Central memory CD8-positive, alpha-beta T cell (primary cell): ENCODE measurements around the gene G6PC1.
"Not testable (repeated sequence)": the region's sequence is repeated elsewhere in the genome, so short reads cannot be mapped to it uniquely, and the experiment has no call there.

Experiments
- ATAC-seq: fragments of 150-1000 bp; cut with Tn5 transposase; replicated peaks from 2 replicates; pipeline ENCODE4 v1.10.0; 2022; ENCODE audit warnings: mild to moderate bottlenecking, moderate FRiP score, moderate number of reproducible peaks; ENCODE audit not compliant: poor library complexity, severe bottlenecking; ENCODE audit errors: extremely low read depth
- DNase-seq, 2 donors: peaks; one replicate each; pipeline ENCODE4 v3.0.0; 2021; ENCODE audit warnings: low spot score in 2 of 2
- H3K27ac Mint-ChIP-seq: one replicate; pipeline ENCODE4 v1.8.0; 2022; ENCODE audit warnings: low read depth, mild to moderate bottlenecking, moderate library complexity, mixed read lengths
- H3K27me3 Mint-ChIP-seq: one replicate; pipeline ENCODE4 v1.8.0; 2022; ENCODE audit warnings: mixed read lengths
- H3K36me3 Mint-ChIP-seq: one replicate; pipeline ENCODE4 v1.8.0; 2022; ENCODE audit warnings: mild to moderate bottlenecking, moderate library complexity, mixed read lengths; ENCODE audit not compliant: insufficient read depth
- H3K4me1 Mint-ChIP-seq: one replicate; pipeline ENCODE4 v1.8.0; 2022; ENCODE audit warnings: mixed read lengths
- H3K4me3 Mint-ChIP-seq: one replicate; pipeline ENCODE4 v1.8.0; 2022; ENCODE audit warnings: mild to moderate bottlenecking, moderate library complexity, mixed read lengths
- H3K9me3 Mint-ChIP-seq: one replicate; pipeline ENCODE4 v1.8.0; 2022; ENCODE audit warnings: mixed read lengths

Gene G6PC1

GRCh38 chr17:42900460-42901331, at the start of gene G6PC1:
Gene G6PC1 (plus strand): TSS chr17:42900799. CDS start chr17:42900877, 78 bp downstream.
- Mint-ChIP-seq H3K4me3 (no peak within 1 kb of the TSS), H3K27ac (no peak within 1 kb of the TSS), H3K27me3 (peaks cover 45% of the 10 kb centered on the region), H3K4me1 (no peaks in the 10 kb centered on the region), H3K9me3 (no peaks in the 10 kb centered on the region), H3K36me3 (peaks cover 1% of the 10 kb centered on the region)
- DNase-seq, result no peak
- ATAC-seq, result no peak

DNA sequence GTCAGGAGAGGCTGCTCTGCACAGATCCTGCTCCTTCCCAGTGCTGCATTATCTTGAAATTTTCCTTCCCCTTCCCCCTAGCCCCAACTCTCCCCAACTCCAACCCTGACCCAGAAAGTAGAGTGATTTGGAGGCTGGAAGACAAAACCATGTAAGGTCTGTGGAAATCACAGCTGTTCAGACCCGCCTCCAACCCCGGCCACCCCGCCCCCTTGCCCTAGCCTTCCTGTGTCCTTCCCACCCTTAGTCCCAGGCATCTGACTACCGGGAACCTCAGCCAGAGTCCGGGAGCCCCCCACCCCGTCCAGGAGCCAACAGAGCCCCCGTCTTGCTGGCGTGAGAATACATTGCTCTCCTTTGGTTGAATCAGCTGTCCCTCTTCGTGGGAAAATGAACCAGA, 49.6 kb upstream of the G6PC1 start, which contains the start of gene AOC3:
AOC3 (plus strand) TSS at position 246 of the 400 bp plus-strand sequence; CDS start at position 391, 145 bp downstream.
- no peak within 1 kb of the TSS for H3K4me3 Mint-ChIP-seq

DNA sequence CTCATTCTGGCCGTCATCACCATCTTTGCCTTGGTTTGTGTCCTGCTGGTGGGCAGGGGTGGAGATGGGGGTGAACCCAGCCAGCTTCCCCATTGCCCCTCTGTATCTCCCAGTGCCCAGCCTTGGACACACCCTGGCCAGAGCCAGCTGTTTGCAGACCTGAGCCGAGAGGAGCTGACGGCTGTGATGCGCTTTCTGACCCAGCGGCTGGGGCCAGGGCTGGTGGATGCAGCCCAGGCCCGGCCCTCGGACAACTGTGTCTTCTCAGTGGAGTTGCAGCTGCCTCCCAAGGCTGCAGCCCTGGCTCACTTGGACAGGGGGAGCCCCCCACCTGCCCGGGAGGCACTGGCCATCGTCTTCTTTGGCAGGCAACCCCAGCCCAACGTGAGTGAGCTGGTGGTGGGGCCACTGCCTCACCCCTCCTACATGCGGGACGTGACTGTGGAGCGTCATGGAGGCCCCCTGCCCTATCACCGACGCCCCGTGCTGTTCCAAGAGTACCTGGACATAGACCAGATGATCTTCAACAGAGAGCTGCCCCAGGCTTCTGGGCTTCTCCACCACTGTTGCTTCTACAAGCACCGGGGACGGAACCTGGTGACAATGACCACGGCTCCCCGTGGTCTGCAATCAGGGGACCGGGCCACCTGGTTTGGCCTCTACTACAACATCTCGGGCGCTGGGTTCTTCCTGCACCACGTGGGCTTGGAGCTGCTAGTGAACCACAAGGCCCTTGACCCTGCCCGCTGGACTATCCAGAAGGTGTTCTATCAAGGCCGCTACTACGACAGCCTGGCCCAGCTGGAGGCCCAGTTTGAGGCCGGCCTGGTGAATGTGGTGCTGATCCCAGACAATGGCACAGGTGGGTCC, 49.0 kb upstream of the G6PC1 start:
- DNase-seq, H3K27ac Mint-ChIP-seq, H3K9me3 Mint-ChIP-seq, ATAC-seq, H3K4me3 Mint-ChIP-seq, H3K36me3 Mint-ChIP-seq, H3K4me1 Mint-ChIP-seq: not testable (repeated sequence)
- peaks cover 30% of the 10 kb centered on the region for H3K27me3 Mint-ChIP-seq

More for the DNA sequence above, 49.6 kb upstream of the G6PC1 start, which contains the start of gene AOC3:
- peaks cover 1% of the 10 kb centered on the region for H3K36me3 Mint-ChIP-seq
- no peaks in the 10 kb centered on the region for H3K9me3 Mint-ChIP-seq
- H3K4me1 Mint-ChIP-seq, result peaks cover 2% of the 10 kb centered on the region
- no peak for DNase-seq
- H3K27ac Mint-ChIP-seq, result no peak within 1 kb of the TSS
- H3K27me3 Mint-ChIP-seq, result peaks cover 25% of the 10 kb centered on the region
- no peak for ATAC-seq

GRCh38 chr17:42852351-42852750, 48.2 kb upstream of the G6PC1 start:
- peaks cover 37% of the 10 kb centered on the region for H3K27me3 Mint-ChIP-seq
- H3K27ac Mint-ChIP-seq, result no peak overlapping the region
- no peaks in the 10 kb centered on the region for H3K36me3 Mint-ChIP-seq
- DNase-seq (no peak), ATAC-seq (no peak)
- no peaks in the 10 kb centered on the region for H3K9me3 Mint-ChIP-seq
- H3K4me1 Mint-ChIP-seq, result no peaks in the 10 kb centered on the region
- no peak overlapping the region for H3K4me3 Mint-ChIP-seq

DNA sequence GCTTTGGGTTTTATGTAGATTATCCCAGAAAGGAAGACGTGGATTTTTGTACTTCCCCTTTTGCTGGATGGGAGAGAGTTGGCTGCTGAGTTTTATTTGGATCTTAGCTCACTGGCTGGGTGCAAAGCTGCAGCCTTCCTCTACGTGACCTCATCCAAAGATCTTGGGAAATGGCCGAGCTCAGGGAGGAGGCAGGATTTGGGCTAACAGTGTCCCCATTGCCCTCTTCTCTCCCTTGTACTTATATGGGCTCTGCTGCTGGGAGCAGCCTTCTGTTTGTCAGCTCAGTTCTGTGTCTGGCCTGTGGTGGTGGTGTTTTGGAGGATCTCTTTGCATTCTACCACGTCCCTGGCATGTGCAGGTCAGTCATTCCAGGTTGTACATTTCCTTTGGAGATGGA, 47.6 kb upstream of the G6PC1 start:
- H3K36me3 Mint-ChIP-seq, result no peaks in the 10 kb centered on the region
- H3K27me3 Mint-ChIP-seq, result peaks cover 39% of the 10 kb centered on the region
- H3K27ac Mint-ChIP-seq, result no peak overlapping the region
- no peaks in the 10 kb centered on the region for H3K4me1 Mint-ChIP-seq
- no peak for DNase-seq
- ATAC-seq, result no peak
- H3K4me3 Mint-ChIP-seq, result no peak overlapping the region
- no peaks in the 10 kb centered on the region for H3K9me3 Mint-ChIP-seq

- peaks cover 44% of the 10 kb centered on the region for H3K27me3 Mint-ChIP-seq
- ATAC-seq, result no peak
- no peaks in the 10 kb centered on the region for H3K36me3 Mint-ChIP-seq
- H3K4me3 Mint-ChIP-seq, result no peak overlapping the region
- H3K27ac Mint-ChIP-seq, result no peak overlapping the region
- H3K9me3 Mint-ChIP-seq, result no peaks in the 10 kb centered on the region
- no peaks in the 10 kb centered on the region for H3K4me1 Mint-ChIP-seq
- DNase-seq, result no peak
Measured at GRCh38 chr17:42853597-42853967, 47.0 kb upstream of the G6PC1 start.

DNA sequence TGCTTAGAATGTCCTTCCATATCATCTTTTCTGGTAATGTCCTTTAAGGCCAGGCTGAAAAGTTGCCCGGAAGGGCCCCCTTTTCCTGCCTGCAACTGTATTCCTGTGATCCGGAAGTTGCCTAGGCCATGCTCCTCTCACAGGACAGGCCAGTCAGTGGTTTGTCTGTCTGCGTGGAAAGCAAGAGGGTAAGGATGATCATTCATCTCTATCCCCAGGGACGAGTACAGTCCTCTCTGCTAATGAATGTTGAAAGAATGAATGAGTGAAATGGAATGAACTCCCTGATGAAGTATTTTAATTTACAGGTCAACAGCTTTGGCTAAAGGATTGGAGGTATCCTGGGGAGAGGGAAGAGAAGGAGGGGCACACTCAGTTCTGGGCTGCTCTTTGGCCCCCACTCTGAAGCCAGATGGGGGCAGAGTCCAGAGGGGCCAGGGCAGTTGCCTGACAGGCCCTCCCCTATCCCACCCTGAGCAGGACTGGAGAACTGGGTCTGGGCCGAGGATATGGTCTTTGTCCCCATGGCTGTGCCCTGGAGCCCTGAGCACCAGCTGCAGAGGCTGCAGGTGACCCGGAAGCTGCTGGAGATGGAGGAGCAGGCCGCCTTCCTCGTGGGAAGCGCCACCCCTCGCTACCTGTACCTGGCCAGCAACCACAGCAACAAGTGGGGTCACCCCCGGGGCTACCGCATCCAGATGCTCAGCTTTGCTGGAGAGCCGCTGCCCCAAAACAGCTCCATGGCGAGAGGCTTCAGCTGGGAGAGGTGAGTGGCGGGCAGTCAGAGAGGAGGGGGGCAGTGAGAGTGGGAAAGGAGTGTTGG, 46.4 kb upstream of the G6PC1 start:
- Mint-ChIP-seq H3K4me3 (no peak overlapping the region), H3K36me3 (no peaks in the 10 kb centered on the region), H3K27me3 (peaks cover 44% of the 10 kb centered on the region), H3K4me1 (no peaks in the 10 kb centered on the region), H3K9me3 (no peaks in the 10 kb centered on the region), H3K27ac (no peak overlapping the region)
- no peak for ATAC-seq
- no peak for DNase-seq

GRCh38 chr17:42855048-42855596, 45.5 kb upstream of the G6PC1 start:
- H3K27me3 Mint-ChIP-seq, result peaks cover 44% of the 10 kb centered on the region
- ATAC-seq, result no peak
- no peaks in the 10 kb centered on the region for H3K9me3 Mint-ChIP-seq
- H3K36me3 Mint-ChIP-seq, result no peaks in the 10 kb centered on the region
- H3K27ac Mint-ChIP-seq, result no peak overlapping the region
- no peak overlapping the region for H3K4me3 Mint-ChIP-seq
- no peak for DNase-seq
- no peaks in the 10 kb centered on the region for H3K4me1 Mint-ChIP-seq

- H3K27ac Mint-ChIP-seq, DNase-seq, H3K9me3 Mint-ChIP-seq, H3K4me1 Mint-ChIP-seq, ATAC-seq, H3K36me3 Mint-ChIP-seq, H3K4me3 Mint-ChIP-seq: not testable (repeated sequence)
- peaks cover 44% of the 10 kb centered on the region for H3K27me3 Mint-ChIP-seq
Measured at GRCh38 chr17:42856093-42856492, 44.5 kb upstream of the G6PC1 start.

DNA sequence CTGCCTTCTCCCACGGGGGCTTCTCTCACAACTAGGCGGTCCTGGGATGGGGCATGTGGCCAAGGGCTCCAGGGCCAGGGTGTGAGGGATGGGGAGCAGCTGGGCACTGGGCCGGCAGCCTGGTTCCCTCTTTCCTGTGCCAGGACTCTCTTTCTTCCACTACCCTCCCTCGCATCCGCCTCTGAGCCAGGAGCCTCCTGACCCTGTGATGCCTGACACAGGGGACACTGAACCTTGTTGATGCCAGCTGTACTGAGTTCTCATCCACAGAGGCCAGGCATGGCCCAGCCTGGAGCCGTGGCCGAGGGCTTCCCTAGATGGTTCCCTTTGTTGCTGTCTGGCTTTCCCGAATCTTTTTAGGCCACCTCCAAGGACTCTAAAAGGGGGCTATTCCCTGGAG, 44.1 kb upstream of the G6PC1 start:
- not testable (repeated sequence) for H3K36me3 Mint-ChIP-seq, H3K9me3 Mint-ChIP-seq, DNase-seq, H3K4me1 Mint-ChIP-seq, ATAC-seq, H3K4me3 Mint-ChIP-seq
- peaks cover 44% of the 10 kb centered on the region for H3K27me3 Mint-ChIP-seq
- H3K27ac Mint-ChIP-seq, result peak overlapping the region; percentile 61

DNA sequence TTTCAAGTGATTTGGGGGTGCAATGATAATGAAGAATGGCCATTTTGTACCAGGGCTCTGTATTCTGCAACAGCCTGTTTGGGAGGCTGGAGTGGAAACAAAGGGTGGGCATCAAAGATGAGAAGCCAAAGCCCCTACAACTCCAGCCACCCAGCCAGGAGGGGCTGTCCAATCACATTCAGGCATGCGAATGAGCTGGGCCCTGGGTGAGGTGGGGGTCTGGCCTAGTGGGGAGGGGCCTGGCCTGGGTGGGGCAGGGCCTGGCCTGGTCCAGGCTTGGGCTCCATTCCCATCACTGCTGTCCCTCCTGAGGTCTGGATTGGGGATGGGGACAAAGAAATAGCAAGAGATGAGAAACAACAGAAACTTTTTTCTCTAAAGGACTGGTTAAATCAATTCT, 43.2 kb upstream of the G6PC1 start:
- no peak overlapping the region for H3K4me3 Mint-ChIP-seq

GRCh38 chr17:42865638-42866094, 34.9 kb upstream of the G6PC1 start:
- no peak overlapping the region for H3K27ac Mint-ChIP-seq

More for the DNA sequence above, 43.2 kb upstream of the G6PC1 start:
- Mint-ChIP-seq H3K4me1 (no peaks in the 10 kb centered on the region), H3K27ac (peak overlapping the region; percentile 61), H3K9me3 (no peaks in the 10 kb centered on the region), H3K27me3 (peaks cover 41% of the 10 kb centered on the region), H3K36me3 (no peaks in the 10 kb centered on the region)
- no peak for ATAC-seq
- DNase-seq, result no peak

More at GRCh38 chr17:42865638-42866094, 34.9 kb upstream of the G6PC1 start:
- Mint-ChIP-seq H3K27me3 (peaks cover 62% of the 10 kb centered on the region), H3K9me3 (no peaks in the 10 kb centered on the region), H3K4me3 (no peak overlapping the region), H3K36me3 (no peaks in the 10 kb centered on the region), H3K4me1 (no peaks in the 10 kb centered on the region)
- no peak for DNase-seq
- no peak for ATAC-seq
